Measurements from ENCODE around the gene ASIC1.
A peak's percentile ranks its signal among the peaks of the same experiment; 100 is the strongest.
"Not testable (repeated sequence)": the region's sequence is repeated elsewhere in the genome, so short reads cannot be mapped to it uniquely, and the experiment has no call there.

The ASIC1 gene

GRCh38 chr12:50057000-50057841, at the start of gene ASIC1:
TSS of gene ASIC1 (plus strand) at chr12:50057596. CDS start at chr12:50058767, 1,171 bp downstream.
- DNase-seq = peak in 12 of 14 donors; percentile 32 to 84 (median 56)

- peak in 1 of 14 donors; percentile 23 for DNase-seq
Observed at GRCh38 chr12:50013361-50014147, 43.8 kb upstream of the ASIC1 start.

GRCh38 chr12:50014342-50014741, 43.1 kb upstream of the ASIC1 start:
- no peak for DNase-seq

GRCh38 chr12:50016501-50017475, 40.6 kb upstream of the ASIC1 start:
- DNase-seq = peak in 6 of 14 donors; percentile 11 to 38 (median 26)

GRCh38 chr12:50017641-50018040, 39.8 kb upstream of the ASIC1 start:
- DNase-seq = no peak

GRCh38 chr12:50018154-50018553, 39.2 kb upstream of the ASIC1 start:
- DNase-seq = no peak

GRCh38 chr12:50018968-50019367, 38.4 kb upstream of the ASIC1 start:
- DNase-seq = no peak

- no peak for DNase-seq
Observed at GRCh38 chr12:50019524-50019923, 37.9 kb upstream of the ASIC1 start.

- no peak for DNase-seq
Observed at GRCh38 chr12:50021031-50021430, 36.4 kb upstream of the ASIC1 start.

- DNase-seq = no peak
Observed at GRCh38 chr12:50022903-50023302, 34.5 kb upstream of the ASIC1 start.

- DNase-seq = no peak
Observed at GRCh38 chr12:50024227-50024626, 33.2 kb upstream of the ASIC1 start.

GRCh38 chr12:50024805-50025186, 32.6 kb upstream of the ASIC1 start:
- DNase-seq = no peak

- peak in 13 of 14 donors; percentile 64 to 95 (median 89) for DNase-seq
Observed at GRCh38 chr12:50025187-50026059, 32.0 kb upstream of the ASIC1 start, which contains the start of gene RACGAP1. TSS of gene RACGAP1 (minus strand) at chr12:50025494. CDS start at chr12:50016715, 8,779 bp downstream.

- DNase-seq = no peak
Observed at GRCh38 chr12:50026691-50027090, 30.7 kb upstream of the ASIC1 start.

GRCh38 chr12:50030449-50030848, 26.9 kb upstream of the ASIC1 start:
- not testable (repeated sequence) for DNase-seq

- DNase-seq = no peak
Observed at GRCh38 chr12:50032515-50032853, 24.9 kb upstream of the ASIC1 start.

- DNase-seq = peak in 3 of 14 donors; percentile 4 to 19 (median 16)
Observed at GRCh38 chr12:50032854-50033581, 24.4 kb upstream of the ASIC1 start.

GRCh38 chr12:50038336-50038735, 19.1 kb upstream of the ASIC1 start:
- DNase-seq = no peak

GRCh38 chr12:50039151-50039835, 18.1 kb upstream of the ASIC1 start:
- peak in 11 of 14 donors; percentile 25 to 79 (median 59) for DNase-seq

- no peak for DNase-seq
Observed at GRCh38 chr12:50040657-50041056, 16.7 kb upstream of the ASIC1 start.
